AG09309 (cell line): ENCODE data around the gene LPXN.

Source experiments
- DNase-seq: peaks from one replicate; pipeline ENCODE4 v3.0.0-alpha.2; 2010; ENCODE audit warnings: low read depth
- H3K4me3 ChIP-seq: 2 replicates; pipeline ENCODE4 v1.5.1; 2011; ENCODE audit warnings: mild to moderate bottlenecking, low read depth, low read length, moderate library complexity; ENCODE audit not compliant: control insufficient read depth
- TF ChIP-seq, protein P1 (sequence below): IDR thresholded peaks from 2 replicates; pipeline ENCODE4 v1.5.1; 2011; ENCODE audit warnings: mild to moderate bottlenecking, low read depth, low read length, inconsistent platforms; ENCODE audit not compliant: insufficient read depth, control insufficient read depth; ENCODE audit errors: missing control alignments

LPXN gene

DNA sequence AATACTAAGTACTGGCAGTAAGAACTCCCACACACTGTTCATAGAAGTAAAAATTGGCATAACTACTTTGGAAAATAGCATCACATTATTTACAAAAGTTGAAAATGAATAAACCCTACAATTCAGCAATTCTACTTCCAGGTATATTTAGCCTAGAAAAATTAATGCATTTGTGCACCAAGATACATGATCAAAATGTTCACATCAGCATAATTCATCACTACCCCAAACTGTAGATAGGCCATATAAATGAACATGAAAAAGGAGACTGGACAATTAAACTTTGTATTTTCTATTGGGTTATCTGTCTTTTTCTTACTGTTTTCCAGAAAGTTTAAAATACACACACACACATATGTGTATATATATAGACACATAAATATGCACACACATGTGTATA lies 73.7 kb downstream of the LPXN start:
- H3K4me3 ChIP-seq: no peak overlapping the region
- TF ChIP-seq, protein P1, sequence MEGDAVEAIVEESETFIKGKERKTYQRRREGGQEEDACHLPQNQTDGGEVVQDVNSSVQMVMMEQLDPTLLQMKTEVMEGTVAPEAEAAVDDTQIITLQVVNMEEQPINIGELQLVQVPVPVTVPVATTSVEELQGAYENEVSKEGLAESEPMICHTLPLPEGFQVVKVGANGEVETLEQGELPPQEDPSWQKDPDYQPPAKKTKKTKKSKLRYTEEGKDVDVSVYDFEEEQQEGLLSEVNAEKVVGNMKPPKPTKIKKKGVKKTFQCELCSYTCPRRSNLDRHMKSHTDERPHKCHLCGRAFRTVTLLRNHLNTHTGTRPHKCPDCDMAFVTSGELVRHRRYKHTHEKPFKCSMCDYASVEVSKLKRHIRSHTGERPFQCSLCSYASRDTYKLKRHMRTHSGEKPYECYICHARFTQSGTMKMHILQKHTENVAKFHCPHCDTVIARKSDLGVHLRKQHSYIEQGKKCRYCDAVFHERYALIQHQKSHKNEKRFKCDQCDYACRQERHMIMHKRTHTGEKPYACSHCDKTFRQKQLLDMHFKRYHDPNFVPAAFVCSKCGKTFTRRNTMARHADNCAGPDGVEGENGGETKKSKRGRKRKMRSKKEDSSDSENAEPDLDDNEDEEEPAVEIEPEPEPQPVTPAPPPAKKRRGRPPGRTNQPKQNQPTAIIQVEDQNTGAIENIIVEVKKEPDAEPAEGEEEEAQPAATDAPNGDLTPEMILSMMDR: no peak
- DNase-seq: no peak

DNA sequence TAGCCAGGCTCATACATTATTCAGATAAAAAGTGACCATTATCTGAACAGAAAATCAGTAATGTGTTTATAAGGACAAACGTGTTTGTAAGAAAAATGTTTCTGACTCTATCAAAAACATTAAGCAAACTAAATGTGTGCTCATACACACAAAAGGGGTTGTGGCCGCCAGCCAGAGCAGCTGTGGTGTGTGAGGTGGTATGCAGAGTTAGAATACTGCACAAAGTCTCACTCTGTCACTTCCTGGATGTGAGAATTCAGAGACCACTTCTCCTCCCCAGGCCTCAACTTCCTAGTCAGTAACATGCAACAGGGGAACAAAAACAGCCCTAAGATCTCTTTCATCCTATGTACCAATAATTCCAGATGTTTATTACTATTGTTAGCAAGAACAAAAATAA lies 77.2 kb downstream of the LPXN start:
- TF ChIP-seq, protein P1: no peak
- no peak overlapping the region for H3K4me3 ChIP-seq
- DNase-seq: no peak

DNA sequence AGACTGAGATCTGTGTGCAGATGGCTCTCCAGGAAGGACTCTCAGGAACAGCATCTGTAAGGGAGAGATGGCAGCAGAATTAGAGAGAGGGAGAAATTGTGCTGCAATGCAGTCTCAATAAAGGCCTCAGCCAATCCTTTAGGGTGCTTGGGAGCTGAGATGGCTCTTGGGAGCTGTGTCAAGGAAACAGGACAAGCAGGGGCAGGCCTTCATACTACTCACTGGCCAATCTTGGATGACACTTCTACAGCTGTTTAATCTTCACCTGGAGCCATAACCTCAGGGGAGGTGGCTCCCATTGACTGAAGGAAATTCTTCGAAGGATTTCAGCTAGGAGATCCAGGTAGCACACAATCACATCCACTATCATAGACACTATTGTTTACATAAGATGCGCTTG lies 77.7 kb downstream of the LPXN start:
- H3K4me3 ChIP-seq: no peak overlapping the region
- no peak for DNase-seq
- TF ChIP-seq, protein P1: no peak

DNA sequence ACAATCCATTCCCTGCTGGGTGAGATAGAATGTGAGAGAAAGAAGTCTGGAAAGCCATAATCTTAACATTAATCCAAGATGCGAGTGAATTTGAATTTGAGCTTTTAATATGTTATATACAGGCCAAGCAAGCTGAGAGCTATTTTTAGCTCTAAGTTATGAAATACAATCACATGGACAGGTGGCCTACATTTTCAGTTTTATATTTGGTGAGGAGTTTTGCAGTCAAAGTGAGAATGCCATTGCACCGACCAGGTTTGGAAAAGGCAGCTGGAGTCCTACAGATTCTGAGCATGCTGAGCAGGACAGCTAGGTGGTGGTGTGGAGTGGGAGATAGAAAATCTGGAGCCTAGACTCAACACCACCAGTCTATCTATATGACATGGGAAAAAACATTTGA lies 79.8 kb downstream of the LPXN start:
- H3K4me3 ChIP-seq: no peak overlapping the region
- DNase-seq: no peak
- TF ChIP-seq, protein P1: no peak

DNA sequence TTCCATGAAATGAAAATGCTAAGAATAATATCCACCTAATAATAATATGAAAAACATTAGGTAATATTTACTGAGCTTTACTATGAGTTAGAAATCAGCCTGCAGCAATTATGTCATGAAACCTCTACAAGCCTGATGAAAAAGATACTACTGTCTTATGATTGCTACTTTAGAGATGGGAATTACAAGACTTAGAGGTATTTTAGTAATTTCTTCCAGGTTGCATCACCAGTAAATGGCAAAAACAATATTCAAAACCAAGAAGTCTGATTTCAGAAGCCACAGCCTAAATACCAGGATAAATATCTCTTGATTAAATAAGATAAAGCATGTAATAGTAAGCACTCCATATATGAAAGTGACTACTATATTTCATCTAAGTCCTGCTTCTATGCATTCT lies 81.6 kb downstream of the LPXN start:
- peak; percentile 14 for DNase-seq
- TF ChIP-seq, protein P1: no peak

DNA sequence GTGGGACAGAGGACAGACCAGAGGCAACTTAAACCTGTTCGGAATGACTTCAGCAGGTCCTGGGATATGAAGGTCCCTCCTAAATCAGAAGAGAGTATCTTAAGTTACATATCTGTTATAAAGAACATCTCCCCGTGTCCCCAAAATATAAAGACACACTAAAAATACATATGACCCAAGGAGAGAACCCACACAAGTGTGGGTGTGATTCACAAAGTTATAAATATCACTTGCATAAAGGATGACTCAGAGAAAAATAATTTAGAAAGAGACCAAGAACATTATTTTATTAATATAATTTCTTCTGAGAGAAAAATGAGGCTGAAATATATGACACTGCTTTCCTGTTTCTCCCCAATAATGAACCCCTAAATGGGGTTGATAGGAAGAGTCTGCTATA lies 82.0 kb downstream of the LPXN start:
- no peak for DNase-seq
- H3K4me3 ChIP-seq: no peak overlapping the region

More for the DNA sequence above, 81.6 kb downstream of the LPXN start:
- H3K4me3 ChIP-seq: no peak overlapping the region

More for the DNA sequence above, 82.0 kb downstream of the LPXN start:
- TF ChIP-seq, protein P1: no peak
